ENCODE measurements around the gene IRF6. TPM values are rescaled to one million over a fixed set of nuclear protein-coding genes. Genes with fewer than 3 reads are reported as not detected.

IRF6 gene
- total and polyA plus RNA-seq, 2 experiments from 2014 or later, result 1.9 to 2.6 TPM

- DNase-seq (ENCODE audit: low read depth in 1 of 2, low spot score in 1 of 2), result no peak
- TF ChIP-seq CTCF (IDR thresholded peaks at IDR 0.05; ENCODE audit: low read depth, low read length), result no peak
- H3K27ac ChIP-seq, result no peak overlapping the region
- H3K36me3 ChIP-seq, result no peaks in the 10 kb centered on the region
- peaks cover 25% of the 10 kb centered on the region for H3K4me1 ChIP-seq (ENCODE audit: low read depth)
- no peak overlapping the region for H3K4me3 ChIP-seq
- no peaks in the 10 kb centered on the region for H3K9me3 ChIP-seq (ENCODE audit: low read depth)
- no peaks in the 10 kb centered on the region for H3K27me3 ChIP-seq
Measured at GRCh38 chr1:209738270-209738669, 67.7 kb downstream of the IRF6 start.

- no peak overlapping the region for H3K4me3 ChIP-seq
- no peaks in the 10 kb centered on the region for H3K27me3 ChIP-seq
- no peaks in the 10 kb centered on the region for H3K36me3 ChIP-seq
- TF ChIP-seq CTCF (IDR thresholded peaks at IDR 0.05; ENCODE audit: low read depth, low read length), result no peak
- no peak for DNase-seq (ENCODE audit: low read depth in 1 of 2, low spot score in 1 of 2)
- no peak overlapping the region for H3K27ac ChIP-seq
- H3K4me1 ChIP-seq (ENCODE audit: low read depth), result peaks cover 18% of the 10 kb centered on the region
- H3K9me3 ChIP-seq (ENCODE audit: low read depth), result no peaks in the 10 kb centered on the region
Measured at GRCh38 chr1:209737118-209737505, 68.8 kb downstream of the IRF6 start.

- H3K4me3 ChIP-seq, result no peak overlapping the region
- TF ChIP-seq CTCF (IDR thresholded peaks at IDR 0.05; ENCODE audit: low read depth, low read length), result no peak
- H3K9me3 ChIP-seq (ENCODE audit: low read depth), result no peaks in the 10 kb centered on the region
- no peak for DNase-seq (ENCODE audit: low read depth in 1 of 2, low spot score in 1 of 2)
- H3K27me3 ChIP-seq, result no peaks in the 10 kb centered on the region
- H3K4me1 ChIP-seq (ENCODE audit: low read depth), result peaks cover 12% of the 10 kb centered on the region
- no peak overlapping the region for H3K27ac ChIP-seq
- no peaks in the 10 kb centered on the region for H3K36me3 ChIP-seq
Measured at GRCh38 chr1:209736490-209737117, 69.3 kb downstream of the IRF6 start.

Other genes with a start within 250 kb of the IRF6 start
- 5.4 and 8.5 TPM in 2 replicates for gene CAMK1G, start 222.4 kb downstream of the IRF6 start, total RNA-seq
- 5.0 and 8.7 TPM in 2 replicates for gene CAMK1G, start 222.4 kb downstream of the IRF6 start, polyA plus RNA-seq
- 0.48 and 0.70 TPM in 2 replicates for gene LAMB3, start 153.7 kb downstream of the IRF6 start, total RNA-seq
- 0.21 TPM in 1 of 2 replicates, not detected in the other for gene LAMB3, start 153.7 kb downstream of the IRF6 start, polyA plus RNA-seq
- 47.5 and 73.5 TPM in 2 replicates for gene G0S2, start 130.7 kb downstream of the IRF6 start, total RNA-seq
- 40.0 and 45.9 TPM in 2 replicates for gene G0S2, start 130.7 kb downstream of the IRF6 start, polyA plus RNA-seq
- not detected in 2 replicates for gene HSD11B1, start 101.3 kb downstream of the IRF6 start, total RNA-seq
- 1.1 TPM in 1 of 2 replicates, not detected in the other for gene HSD11B1, start 101.3 kb downstream of the IRF6 start, polyA plus RNA-seq
- 0.11 and 1.3 TPM in 2 replicates for gene TRAF3IP3, start 50.1 kb downstream of the IRF6 start, total RNA-seq
- gene TRAF3IP3, start 50.1 kb downstream of the IRF6 start, polyA plus RNA-seq, result 0.74 and 0.99 TPM in 2 replicates
- gene C1orf74, start 21.6 kb downstream of the IRF6 start, total RNA-seq, result 2.1 and 3.6 TPM in 2 replicates
- gene C1orf74, start 21.6 kb downstream of the IRF6 start, polyA plus RNA-seq, result 2.9 and 4.4 TPM in 2 replicates
- 3.5 and 5.4 TPM in 2 replicates for gene UTP25, start 21.8 kb upstream of the IRF6 start, total RNA-seq
- gene UTP25, start 21.8 kb upstream of the IRF6 start, polyA plus RNA-seq, result 3.1 and 3.5 TPM in 2 replicates
- 0.36 and 0.70 TPM in 2 replicates for gene SYT14, start 132.1 kb upstream of the IRF6 start, total RNA-seq
- 0.09 and 0.55 TPM in 2 replicates for gene SYT14, start 132.1 kb upstream of the IRF6 start, polyA plus RNA-seq